CD4-positive, alpha-beta T cell (primary cell): ENCODE results near the gene ZDHHC18. TPM values are rescaled to one million over a fixed set of nuclear protein-coding genes. Genes with fewer than 3 reads are reported as not detected.

Source experiments
- ATAC-seq: fragments of 200-7000 bp; cut with Tn5 transposase; one replicate; pipeline ENCODE4 v1.10.0; 2022; ENCODE audit warnings: mild to moderate bottlenecking; ENCODE audit not compliant: poor library complexity
- CTCF ChIA-PET: fragments of 350-600 bp; sonication (Branson Sonifier 250); formaldehyde crosslinking; loops from one replicate; lab custom pipeline; 2021; ENCODE audit warnings: antibody characterized with exemption, inconsistent platforms; lab: Charles Lee
- POLR2A ChIA-PET: fragments of 350-600 bp; sonication (Branson Sonifier 250); formaldehyde crosslinking; loops from one replicate; lab custom pipeline; 2021; ENCODE audit warnings: antibody characterized with exemption, inconsistent platforms; lab: Charles Lee
- DNase-seq, 14 experiments: peaks; one replicate each; pipeline ENCODE4 v3.0.0-alpha.2; 2013 to 2020; ENCODE audit warnings: mixed read lengths in 2 of 14
- H3K27ac ChIP-seq, 2 donors: one replicate each; pipeline versions ENCODE4 v1.5.1 to v1.7.0; 2013; ENCODE audit warnings: low read length in 2 of 2, low read depth in 1 of 2, mild to moderate bottlenecking in 1 of 2
- H3K27me3 ChIP-seq, 2 experiments: 1 replicate in 1 of 2; 2 replicates in 1 of 2; pipeline versions ENCODE4 v1.6.1 to v1.7.0; 2013; ENCODE audit warnings: low read length in 2 of 2, control low read depth in 1 of 2, mild to moderate bottlenecking in 1 of 2, moderate library complexity in 1 of 2; ENCODE audit not compliant: insufficient read depth in 2 of 2, control insufficient read depth in 1 of 2
- H3K36me3 ChIP-seq: one replicate; pipeline ENCODE4 v1.6.1; 2013; ENCODE audit warnings: low read length, control low read depth; ENCODE audit not compliant: insufficient read depth
- H3K4me1 ChIP-seq: one replicate; pipeline ENCODE4 v1.6.1; 2013; ENCODE audit warnings: low read length, control low read depth; ENCODE audit not compliant: insufficient read depth
- H3K4me3 ChIP-seq: one replicate; pipeline ENCODE4 v1.5.1; 2013; ENCODE audit warnings: mild to moderate bottlenecking, low read length, moderate library complexity
- H3K9me3 ChIP-seq, 2 experiments: 1 replicate in 1 of 2; 2 replicates in 1 of 2; pipeline versions ENCODE4 v1.6.1 to v1.7.0; 2013; ENCODE audit warnings: low read length in 2 of 2, mild to moderate bottlenecking in 2 of 2, control low read depth in 1 of 2, moderate library complexity in 1 of 2; ENCODE audit not compliant: control insufficient read depth in 1 of 2, insufficient read depth in 1 of 2
- H3K27ac Mint-ChIP-seq: one replicate; pipeline ENCODE4 v1.8.0; 2020; ENCODE audit warnings: mixed read lengths
- H3K27me3 Mint-ChIP-seq: one replicate; pipeline ENCODE4 v1.8.0; 2021; ENCODE audit warnings: mixed read lengths
- H3K36me3 Mint-ChIP-seq: one replicate; pipeline ENCODE4 v1.8.0; 2021; ENCODE audit warnings: low read depth, mixed read lengths
- H3K4me1 Mint-ChIP-seq: one replicate; pipeline ENCODE4 v1.8.0; 2021; ENCODE audit warnings: low read depth, mixed read lengths
- H3K4me3 Mint-ChIP-seq: one replicate; pipeline ENCODE4 v1.8.0; 2020; ENCODE audit warnings: mild to moderate bottlenecking, mixed read lengths
- H3K9me3 Mint-ChIP-seq: one replicate; pipeline ENCODE4 v1.8.0; 2020; ENCODE audit warnings: mixed read lengths
- intact Hi-C, 2 experiments: fragments of 100-400 bp; cut with DNase I in 1 of 2; cut with micrococcal nuclease in 1 of 2; formaldehyde crosslinking; loops; one replicate each; pipeline versions ENCODE4 v1.15.1 to v1.9.0; 2023 to 2025; cut with DNase I, micrococcal nuclease
- total RNA-seq, 174 experiments: library from RNA in 2 of 174; stranded (reverse) in 2 of 174; gene quantifications; one replicate each; pipeline ENCODE4 v1.2.3 and lab custom pipeline; 2021 to 2026
- TF ChIP-seq, protein P1 (sequence below): fragments of 200-600 bp; IDR thresholded peaks from one replicate; pipeline ENCODE4 v1.8.0; 2022; ENCODE audit warnings: antibody characterized with exemption, mild to moderate bottlenecking

Gene ZDHHC18
- total RNA-seq, 2 experiments from 2014 or later, result 46.2 to 48.0 TPM

DNA sequence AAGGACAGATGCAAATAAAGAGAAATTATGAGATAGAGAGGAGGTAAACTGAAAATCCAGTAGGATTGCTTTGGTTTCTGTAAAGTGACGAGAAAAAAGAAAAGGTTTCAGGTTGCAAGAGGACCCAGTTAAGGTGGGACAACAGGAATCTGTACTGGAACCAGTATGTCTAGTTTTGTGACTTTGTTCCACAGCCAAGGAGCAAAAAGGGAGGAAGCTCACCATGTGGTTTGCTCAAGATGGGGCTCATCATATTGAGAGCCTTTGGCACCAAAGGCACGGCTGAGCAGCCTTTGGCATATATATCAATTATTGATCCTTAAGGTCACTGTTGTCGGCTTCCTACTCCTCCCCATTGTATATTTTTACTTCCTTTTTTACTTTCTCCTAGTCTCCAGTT is 1.8 kb upstream of the ZDHHC18 start:
- H3K27me3 Mint-ChIP-seq, result no peaks in the 10 kb centered on the region
- H3K4me3 ChIP-seq, result no peak overlapping the region
- intact Hi-C loops, result no loop called here
- peaks cover 64% of the 10 kb centered on the region for H3K4me1 ChIP-seq
- H3K9me3 Mint-ChIP-seq, result no peaks in the 10 kb centered on the region
- H3K36me3 ChIP-seq, result peaks cover 3% of the 10 kb centered on the region
- H3K27me3 ChIP-seq, result no peaks in the 10 kb centered on the region
- ChIA-PET CTCF (interaction anchor here (1.3 to 2.9 kb wide), 2 partner anchors 9 to 15 kb away, joined by 5 to 11 read pairs; no protein-coding TSS in a partner anchor), POLR2A (interaction anchor here (1.0 to 1.9 kb wide), 2 partner anchors 9 to 40 kb away, joined by 4 to 7 read pairs; no protein-coding TSS in a partner anchor)
- peaks cover 14% of the 10 kb centered on the region for H3K36me3 Mint-ChIP-seq
- no peak for ATAC-seq
- peak overlapping the region; percentile 93 for H3K27ac Mint-ChIP-seq
- peaks cover 67% of the 10 kb centered on the region for H3K4me1 Mint-ChIP-seq
- no peaks in the 10 kb centered on the region for H3K9me3 ChIP-seq
- peak overlapping the region; percentile 18 to 88 for H3K27ac ChIP-seq
- no peak for DNase-seq
- H3K4me3 Mint-ChIP-seq, result peak overlapping the region; percentile 96
- TF ChIP-seq, protein P1, sequence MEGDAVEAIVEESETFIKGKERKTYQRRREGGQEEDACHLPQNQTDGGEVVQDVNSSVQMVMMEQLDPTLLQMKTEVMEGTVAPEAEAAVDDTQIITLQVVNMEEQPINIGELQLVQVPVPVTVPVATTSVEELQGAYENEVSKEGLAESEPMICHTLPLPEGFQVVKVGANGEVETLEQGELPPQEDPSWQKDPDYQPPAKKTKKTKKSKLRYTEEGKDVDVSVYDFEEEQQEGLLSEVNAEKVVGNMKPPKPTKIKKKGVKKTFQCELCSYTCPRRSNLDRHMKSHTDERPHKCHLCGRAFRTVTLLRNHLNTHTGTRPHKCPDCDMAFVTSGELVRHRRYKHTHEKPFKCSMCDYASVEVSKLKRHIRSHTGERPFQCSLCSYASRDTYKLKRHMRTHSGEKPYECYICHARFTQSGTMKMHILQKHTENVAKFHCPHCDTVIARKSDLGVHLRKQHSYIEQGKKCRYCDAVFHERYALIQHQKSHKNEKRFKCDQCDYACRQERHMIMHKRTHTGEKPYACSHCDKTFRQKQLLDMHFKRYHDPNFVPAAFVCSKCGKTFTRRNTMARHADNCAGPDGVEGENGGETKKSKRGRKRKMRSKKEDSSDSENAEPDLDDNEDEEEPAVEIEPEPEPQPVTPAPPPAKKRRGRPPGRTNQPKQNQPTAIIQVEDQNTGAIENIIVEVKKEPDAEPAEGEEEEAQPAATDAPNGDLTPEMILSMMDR, result no peak

DNA sequence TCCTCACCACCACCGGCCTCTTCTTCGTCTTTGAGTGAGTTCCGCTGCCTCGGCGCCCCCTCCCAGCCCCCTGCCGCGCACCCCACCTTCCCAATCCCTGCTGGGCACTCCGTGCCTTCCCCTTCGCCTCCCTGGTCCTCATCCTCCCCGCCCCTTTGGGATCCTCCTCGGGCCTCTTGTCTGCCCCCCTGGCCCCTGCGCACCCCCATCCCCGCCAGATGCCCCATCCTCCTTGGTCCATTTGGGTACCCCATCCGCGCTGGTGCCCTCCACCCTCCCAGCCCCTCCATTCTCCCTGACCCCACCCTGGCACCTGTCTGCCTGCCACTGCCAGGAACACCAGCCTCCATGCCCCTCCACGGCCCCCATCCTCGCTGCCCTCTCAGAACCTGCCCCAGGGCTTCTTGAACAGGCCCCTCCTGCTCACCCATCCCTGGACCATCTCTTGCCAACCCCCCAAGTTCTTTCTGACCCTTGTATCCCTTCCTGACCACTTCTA is 667 bp downstream of the ZDHHC18 start:
- TF ChIP-seq, protein P1, result no peak
- intact Hi-C loops, result no loop called here
- Histone ChIP-seq H3K4me3 (peak overlapping the region; percentile 71), H3K27ac (peak overlapping the region; percentile 72 to 80), H3K27me3 (no peaks in the 10 kb centered on the region), H3K4me1 (peaks cover 70% of the 10 kb centered on the region), H3K9me3 (no peaks in the 10 kb centered on the region), H3K36me3 (peaks cover 16% of the 10 kb centered on the region)
- Mint-ChIP-seq H3K27ac (peak overlapping the region; percentile 100), H3K4me3 (peak overlapping the region; percentile 94), H3K4me1 (peaks cover 76% of the 10 kb centered on the region), H3K36me3 (peaks cover 33% of the 10 kb centered on the region), H3K27me3 (no peaks in the 10 kb centered on the region), H3K9me3 (no peaks in the 10 kb centered on the region)
- no peak for ATAC-seq
- no peak for DNase-seq
- ChIA-PET POLR2A (no interaction called here), CTCF (interaction anchor here (1.4 kb wide), 1 partner anchor 8 kb away, joined by 6 read pairs; no protein-coding TSS in a partner anchor)

DNA sequence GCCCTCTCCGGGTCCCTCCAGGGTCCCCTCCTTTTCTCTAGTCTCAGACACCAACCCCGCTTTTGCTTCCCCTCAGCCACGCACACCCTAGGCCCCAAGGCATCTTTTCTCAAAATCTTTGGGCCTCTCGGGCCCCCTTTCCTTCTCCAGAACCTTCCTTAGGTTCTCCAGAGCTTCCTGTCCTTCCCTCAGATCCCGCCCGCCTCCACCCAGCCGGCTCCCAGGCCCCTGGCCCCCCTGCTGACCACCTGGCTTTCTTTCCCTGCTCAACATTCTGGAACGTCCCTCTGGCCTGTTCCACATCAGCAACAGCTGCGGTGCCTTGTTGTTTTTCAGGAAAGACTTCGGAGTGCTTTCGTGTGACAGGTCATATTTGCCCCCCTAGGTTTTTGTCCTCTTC is 1.2 kb downstream of the ZDHHC18 start:
- Histone ChIP-seq H3K36me3 (peaks cover 21% of the 10 kb centered on the region), H3K4me1 (peaks cover 75% of the 10 kb centered on the region), H3K9me3 (no peaks in the 10 kb centered on the region), H3K4me3 (peak overlapping the region; percentile 71), H3K27ac (peak overlapping the region; percentile 72 to 80), H3K27me3 (no peaks in the 10 kb centered on the region)
- H3K27ac Mint-ChIP-seq, result peak overlapping the region; percentile 100
- TF ChIP-seq, protein P1, result no peak
- POLR2A ChIA-PET, result no interaction called here
- no peaks in the 10 kb centered on the region for H3K9me3 Mint-ChIP-seq
- ATAC-seq (no peak), DNase-seq (no peak)
- intact Hi-C loops, result no loop called here
- H3K4me3 Mint-ChIP-seq, result peak overlapping the region; percentile 94
- CTCF ChIA-PET, result no interaction called here
- no peaks in the 10 kb centered on the region for H3K27me3 Mint-ChIP-seq
- peaks cover 80% of the 10 kb centered on the region for H3K4me1 Mint-ChIP-seq
- peaks cover 38% of the 10 kb centered on the region for H3K36me3 Mint-ChIP-seq
